Tibial nerve (tissue), 4 donors: ENCODE results near the gene NT5C1A. TPM values are rescaled to one million over a fixed set of nuclear protein-coding genes. Genes with fewer than 3 reads are reported as not detected.

ENCODE experiments used
- DNase-seq, 2 donors: peaks; one replicate each; pipeline ENCODE4 v3.0.0-alpha.2; 2019; ENCODE audit warnings: low spot score in 2 of 2
- H3K27ac ChIP-seq, 4 donors: fragments of 200-600 bp; sonication (generic) in 3 of 4; one replicate each; pipeline ENCODE4 v1.5.1; 2017 to 2019; ENCODE audit warnings: mild to moderate bottlenecking in 1 of 4
- H3K27me3 ChIP-seq, 2 donors: fragments of 200-600 bp; sonication (generic) in 1 of 2; one replicate each; pipeline versions ENCODE4 v1.5.1 to v1.6.0; 2017 to 2019
- H3K36me3 ChIP-seq, 3 donors: fragments of 200-600 bp; sonication (generic); one replicate each; pipeline ENCODE4 v1.5.1; 2018 to 2019
- H3K4me1 ChIP-seq, 4 donors: fragments of 200-600 bp; sonication (generic) in 3 of 4; one replicate each; pipeline ENCODE4 v1.5.1; 2017 to 2019
- H3K4me3 ChIP-seq, 4 donors: fragments of 200-600 bp; sonication (generic) in 3 of 4; one replicate each; pipeline ENCODE4 v1.5.1; 2017 to 2019; ENCODE audit warnings: mild to moderate bottlenecking in 1 of 4, moderate library complexity in 1 of 4
- H3K9me3 ChIP-seq, 4 donors: fragments of 200-600 bp; sonication (generic) in 3 of 4; one replicate each; pipeline ENCODE4 v1.5.1; 2017 to 2019
- EP300 ChIP-seq, 2 donors: sonication (generic); formaldehyde crosslinking; IDR thresholded peaks; one replicate each; pipeline ENCODE4 v1.6.1; 2017; ENCODE audit warnings: antibody characterized with exemption in 2 of 2, mild to moderate bottlenecking in 1 of 2
- POLR2A ChIP-seq, 2 donors: fragments of 450-650 bp; IDR thresholded peaks; one replicate each; pipeline ENCODE4 v1.6.1; 2017; ENCODE audit warnings: antibody characterized with exemption in 2 of 2, mild to moderate bottlenecking in 2 of 2, moderate library complexity in 2 of 2
- WGBS, 2 donors: methylation state at CpG; one replicate each; pipeline ENCODE4 v1.1.5; 2018; 5-methylcytosine and 5-hydroxymethylcytosine counted together
- total RNA-seq, 4 donors: library from RNA; depleted of rRNA; stranded (reverse); fragments of >200 nt; gene quantifications; one replicate each; pipeline ENCODE4 v1.1.0, GENCODE V29; 2016
- TF ChIP-seq, protein P1 (sequence below), 5 experiments: fragments of 200-600 bp in 3 of 5; fragments of 450-650 bp in 2 of 5; sonication (generic) in 3 of 5; IDR thresholded peaks; one replicate each; pipeline ENCODE4 v1.5.1; 2016 to 2019; ENCODE audit warnings: antibody characterized with exemption in 5 of 5, mild to moderate bottlenecking in 3 of 5, moderate library complexity in 2 of 5

Gene NT5C1A
- total RNA-seq, 4 donors from 2014 or later = 2.2 TPM; not detected in 3

DNA sequence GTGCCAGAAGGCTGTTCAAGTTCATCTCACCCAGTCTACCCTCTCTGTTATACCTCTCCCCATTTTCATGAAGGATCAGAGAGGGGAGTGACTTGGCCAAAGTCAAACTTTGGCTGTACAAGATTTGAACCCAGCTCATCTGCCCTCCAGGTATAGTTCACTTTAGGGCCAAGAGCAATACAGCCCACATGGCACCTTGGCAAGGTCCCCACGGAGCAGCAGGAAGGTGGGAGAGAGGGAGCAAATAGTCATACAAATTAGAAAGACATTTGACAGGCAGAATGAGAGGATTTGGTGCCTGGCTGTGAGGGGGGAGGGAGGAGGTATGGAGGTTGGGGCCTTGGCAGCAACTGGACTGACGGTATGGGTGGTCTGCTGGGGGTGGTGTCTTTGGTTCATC is 18.3 kb upstream of the NT5C1A start:
- DNase-seq = no peak
- Histone ChIP-seq H3K4me3 (no peak overlapping the region), H3K9me3 (no peaks in the 10 kb centered on the region), H3K27ac (no peak overlapping the region), H3K27me3 (peaks cover 5 to 86% of the 10 kb centered on the region in 2 donors), H3K4me1 (peaks cover 0 to 22% (median 17%) of the 10 kb centered on the region in 4 donors), H3K36me3 (no peaks in the 10 kb centered on the region)
- WGBS, 2 donors = 27 to 50% methylated on average over 2 of the region's 2 CpGs
- TF ChIP-seq EP300 (IDR thresholded peaks at IDR 0.05) (no peak), POLR2A (IDR thresholded peaks at IDR 0.05) (no peak)
- TF ChIP-seq, protein P1, sequence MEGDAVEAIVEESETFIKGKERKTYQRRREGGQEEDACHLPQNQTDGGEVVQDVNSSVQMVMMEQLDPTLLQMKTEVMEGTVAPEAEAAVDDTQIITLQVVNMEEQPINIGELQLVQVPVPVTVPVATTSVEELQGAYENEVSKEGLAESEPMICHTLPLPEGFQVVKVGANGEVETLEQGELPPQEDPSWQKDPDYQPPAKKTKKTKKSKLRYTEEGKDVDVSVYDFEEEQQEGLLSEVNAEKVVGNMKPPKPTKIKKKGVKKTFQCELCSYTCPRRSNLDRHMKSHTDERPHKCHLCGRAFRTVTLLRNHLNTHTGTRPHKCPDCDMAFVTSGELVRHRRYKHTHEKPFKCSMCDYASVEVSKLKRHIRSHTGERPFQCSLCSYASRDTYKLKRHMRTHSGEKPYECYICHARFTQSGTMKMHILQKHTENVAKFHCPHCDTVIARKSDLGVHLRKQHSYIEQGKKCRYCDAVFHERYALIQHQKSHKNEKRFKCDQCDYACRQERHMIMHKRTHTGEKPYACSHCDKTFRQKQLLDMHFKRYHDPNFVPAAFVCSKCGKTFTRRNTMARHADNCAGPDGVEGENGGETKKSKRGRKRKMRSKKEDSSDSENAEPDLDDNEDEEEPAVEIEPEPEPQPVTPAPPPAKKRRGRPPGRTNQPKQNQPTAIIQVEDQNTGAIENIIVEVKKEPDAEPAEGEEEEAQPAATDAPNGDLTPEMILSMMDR (IDR thresholded peaks at IDR 0.05) = no peak

DNA sequence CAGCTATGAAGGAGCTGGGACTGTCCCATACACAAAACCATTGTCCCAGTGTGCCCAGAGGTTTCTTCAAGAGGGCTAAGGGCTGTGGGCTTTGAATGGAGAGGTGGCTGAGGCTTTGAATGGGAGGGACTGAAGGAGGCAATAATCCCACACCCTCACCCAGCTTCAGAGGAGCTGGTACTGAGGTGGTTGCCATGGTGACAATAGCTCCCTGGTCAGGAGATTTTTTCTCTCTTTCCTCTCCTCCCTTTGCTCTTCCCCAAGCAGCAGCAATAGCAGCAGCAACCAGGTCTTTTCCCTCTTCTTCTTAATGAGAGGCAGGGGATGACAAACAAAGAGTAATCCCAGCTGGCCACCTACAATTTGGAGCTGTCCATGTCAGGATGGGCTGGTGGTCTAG is 17.7 kb upstream of the NT5C1A start:
- Histone ChIP-seq H3K4me1 (peaks cover 0 to 22% (median 17%) of the 10 kb centered on the region in 4 donors), H3K9me3 (no peaks in the 10 kb centered on the region), H3K27me3 (peaks cover 5 to 92% of the 10 kb centered on the region in 2 donors), H3K27ac (no peak overlapping the region), H3K36me3 (no peaks in the 10 kb centered on the region), H3K4me3 (no peak overlapping the region)
- TF ChIP-seq EP300 (IDR thresholded peaks at IDR 0.05) = no peak
- TF ChIP-seq, protein P1 (IDR thresholded peaks at IDR 0.05) = no peak
- TF ChIP-seq POLR2A (IDR thresholded peaks at IDR 0.05) = no peak
- DNase-seq = no peak

DNA sequence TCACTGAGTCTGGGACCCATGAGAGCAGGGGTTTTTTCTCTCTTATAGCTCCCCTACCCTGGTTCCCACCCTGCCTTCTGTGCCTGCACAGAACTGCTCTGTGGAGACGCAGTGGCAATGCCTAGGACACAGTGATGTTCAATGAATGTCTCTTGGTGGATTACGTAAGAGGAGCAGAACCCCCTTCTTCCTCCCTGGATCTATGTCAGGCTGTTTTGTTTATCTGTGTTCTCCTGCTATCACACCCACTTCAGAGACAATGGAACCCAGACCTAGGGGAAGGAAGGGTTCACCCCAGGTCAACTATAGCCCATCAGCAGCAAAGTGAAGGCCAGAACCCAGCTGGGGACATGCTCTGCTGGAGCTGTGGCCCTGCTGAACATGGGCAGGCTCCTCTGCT is 17.3 kb upstream of the NT5C1A start:
- Histone ChIP-seq H3K4me3 (no peak overlapping the region), H3K27ac (no peak overlapping the region), H3K36me3 (no peaks in the 10 kb centered on the region), H3K4me1 (peaks cover 0 to 22% (median 17%) of the 10 kb centered on the region in 4 donors), H3K9me3 (no peaks in the 10 kb centered on the region), H3K27me3 (peaks cover 5 to 94% of the 10 kb centered on the region in 2 donors)
- TF ChIP-seq, protein P1 (IDR thresholded peaks at IDR 0.05) = no peak
- TF ChIP-seq POLR2A (IDR thresholded peaks at IDR 0.05) (no peak), EP300 (IDR thresholded peaks at IDR 0.05) (no peak)
- no peak for DNase-seq
- WGBS, 2 donors = 61 to 90% methylated on average over 2 of the region's 2 CpGs

DNA sequence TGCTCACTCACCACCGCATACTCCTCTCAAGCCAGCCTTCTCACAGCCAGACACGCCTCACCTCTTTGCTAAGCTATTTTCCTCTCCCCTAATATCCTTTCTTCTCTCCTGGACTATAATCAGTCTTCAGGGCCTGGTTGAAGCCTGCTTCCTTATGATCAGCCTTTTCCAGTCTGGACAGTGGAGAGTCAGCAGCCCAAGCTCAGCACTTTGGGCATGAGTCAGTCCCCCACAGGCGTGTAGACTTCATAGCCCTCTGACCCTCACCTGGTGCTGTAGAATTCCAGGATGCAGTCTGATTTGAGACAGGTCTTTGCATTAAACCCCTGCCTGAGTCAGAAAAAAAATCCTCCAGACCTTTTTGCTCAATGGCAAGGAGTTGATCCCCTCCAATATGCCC is 16.8 kb upstream of the NT5C1A start:
- no peaks in the 10 kb centered on the region for H3K36me3 ChIP-seq
- 58 to 63% methylated on average over 3 of the region's 3 CpGs for WGBS, 2 donors
- peaks cover 0 to 26% (median 19%) of the 10 kb centered on the region in 4 donors for H3K4me1 ChIP-seq
- H3K4me3 ChIP-seq = no peak overlapping the region
- TF ChIP-seq EP300 (IDR thresholded peaks at IDR 0.05) (no peak), POLR2A (IDR thresholded peaks at IDR 0.05) (no peak)
- TF ChIP-seq, protein P1 (IDR thresholded peaks at IDR 0.05) = no peak
- H3K9me3 ChIP-seq = no peaks in the 10 kb centered on the region
- peaks cover 5 to 94% of the 10 kb centered on the region in 2 donors for H3K27me3 ChIP-seq
- H3K27ac ChIP-seq = no peak overlapping the region
- DNase-seq = no peak

DNA sequence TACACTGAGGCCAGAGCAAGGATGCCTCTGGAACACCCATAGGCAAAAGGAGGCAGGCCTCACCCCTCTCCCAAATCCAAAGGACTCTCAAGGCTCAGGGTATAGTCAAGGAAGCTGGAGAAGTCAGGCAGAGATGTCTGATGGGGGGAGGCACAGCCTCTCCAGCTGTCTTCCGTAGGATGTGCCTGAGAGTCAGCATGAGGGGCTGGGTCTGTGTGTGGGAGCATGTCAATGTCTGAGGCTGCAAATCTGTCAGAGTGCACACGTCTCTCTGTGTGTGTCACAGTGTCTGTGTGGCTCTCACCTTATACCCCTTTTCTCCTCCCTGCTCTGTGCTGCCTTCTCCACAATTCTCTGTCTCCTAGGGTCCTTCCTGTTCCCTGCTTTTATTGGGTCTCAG is 15.3 kb upstream of the NT5C1A start:
- TF ChIP-seq POLR2A (IDR thresholded peaks at IDR 0.05) (no peak), EP300 (IDR thresholded peaks at IDR 0.05) (no peak)
- TF ChIP-seq, protein P1 (IDR thresholded peaks at IDR 0.05) = no peak
- Histone ChIP-seq H3K27me3 (peaks cover 5 to 94% of the 10 kb centered on the region in 2 donors), H3K4me1 (peaks cover 0 to 24% (median 18%) of the 10 kb centered on the region in 4 donors), H3K36me3 (no peaks in the 10 kb centered on the region), H3K9me3 (no peaks in the 10 kb centered on the region), H3K4me3 (no peak overlapping the region), H3K27ac (no peak overlapping the region)
- 37 to 47% methylated on average over 2 of the region's 2 CpGs for WGBS, 2 donors
- DNase-seq = no peak
